GM18498 (cell line): ENCODE results near the gene TEX50.
"Not testable (repeated sequence)": the region's sequence is repeated elsewhere in the genome, so short reads cannot be mapped to it uniquely, and the experiment has no call there.

ENCODE experiments used
- ATAC-seq: cut with Tn5 transposase; IDR thresholded peaks from one replicate; pipeline ENCODE4 v1.9.1; 2021; ENCODE audit warnings: mild to moderate bottlenecking, moderate library complexity; ENCODE audit not compliant: unreplicated experiment

The TEX50 gene, protein sequence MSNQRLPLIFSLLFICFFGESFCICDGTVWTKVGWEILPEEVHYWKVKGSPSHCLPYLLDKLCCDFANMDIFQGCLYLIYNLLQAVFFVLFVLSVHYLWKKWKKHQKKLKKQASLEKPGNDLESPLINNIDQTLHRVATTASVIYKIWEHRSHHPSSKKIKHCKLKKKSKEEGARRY

DNA sequence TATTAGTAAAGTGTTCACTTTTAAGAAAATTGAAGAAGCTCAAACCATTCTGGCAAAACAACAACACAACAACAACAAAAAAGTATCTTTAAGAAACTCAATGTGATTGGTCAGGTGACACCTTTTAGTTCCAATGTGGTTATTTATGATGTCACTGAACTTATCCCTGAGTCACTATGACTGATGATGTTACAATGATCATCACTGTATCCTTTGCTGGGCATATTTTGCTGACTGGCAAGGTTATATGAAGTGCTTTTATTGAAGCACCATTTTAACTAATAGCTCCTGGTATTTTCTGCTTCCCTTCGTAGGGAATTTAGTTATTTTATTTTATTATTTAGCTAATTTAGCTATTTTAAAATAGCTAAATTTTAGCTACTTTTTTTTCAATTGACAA is at the start of gene TEX50:
Gene TEX50, plus strand, starts transcription at position 223 of the 400 bp plus-strand sequence. CDS start 184 bp downstream, outside the sequence.
- ATAC-seq: no peak

DNA sequence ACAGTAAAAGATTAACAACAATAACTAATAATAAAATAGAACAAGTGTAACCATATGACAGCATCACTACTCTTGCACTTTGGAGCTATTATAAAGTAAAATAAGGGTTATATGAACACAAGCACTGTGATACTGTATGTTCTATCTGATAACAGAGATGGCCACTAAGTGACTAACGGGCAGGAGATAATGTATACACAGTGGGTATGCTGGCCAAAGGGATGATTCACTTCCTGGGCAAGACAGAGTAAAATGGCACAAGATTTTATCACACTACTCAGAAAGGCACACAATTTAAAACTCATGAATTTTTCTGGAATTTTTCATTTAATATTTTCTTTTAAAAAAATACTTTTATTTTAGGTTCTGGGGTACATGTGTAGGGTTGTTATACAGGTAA is 44.6 kb upstream of the TEX50 start:
- ATAC-seq: no peak

DNA sequence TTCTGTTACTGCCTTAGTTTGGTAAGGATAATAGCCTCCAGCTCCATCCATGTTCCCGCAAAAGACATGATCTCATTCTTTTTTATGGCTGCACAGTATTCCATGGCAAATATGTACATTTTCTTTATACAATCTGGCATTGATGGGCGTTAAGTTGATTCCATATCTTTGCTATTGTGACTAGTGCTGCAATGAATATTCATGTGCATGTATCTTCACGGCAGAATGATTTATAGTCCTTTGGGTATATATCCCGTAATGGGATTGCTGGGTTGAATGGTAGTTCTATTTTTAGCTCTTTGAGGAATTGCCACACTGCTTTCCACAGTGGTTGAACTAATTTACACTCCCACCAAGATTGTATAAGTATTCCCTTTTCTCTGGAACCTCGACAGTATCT is 44.0 kb upstream of the TEX50 start:
- ATAC-seq: not testable (repeated sequence)

DNA sequence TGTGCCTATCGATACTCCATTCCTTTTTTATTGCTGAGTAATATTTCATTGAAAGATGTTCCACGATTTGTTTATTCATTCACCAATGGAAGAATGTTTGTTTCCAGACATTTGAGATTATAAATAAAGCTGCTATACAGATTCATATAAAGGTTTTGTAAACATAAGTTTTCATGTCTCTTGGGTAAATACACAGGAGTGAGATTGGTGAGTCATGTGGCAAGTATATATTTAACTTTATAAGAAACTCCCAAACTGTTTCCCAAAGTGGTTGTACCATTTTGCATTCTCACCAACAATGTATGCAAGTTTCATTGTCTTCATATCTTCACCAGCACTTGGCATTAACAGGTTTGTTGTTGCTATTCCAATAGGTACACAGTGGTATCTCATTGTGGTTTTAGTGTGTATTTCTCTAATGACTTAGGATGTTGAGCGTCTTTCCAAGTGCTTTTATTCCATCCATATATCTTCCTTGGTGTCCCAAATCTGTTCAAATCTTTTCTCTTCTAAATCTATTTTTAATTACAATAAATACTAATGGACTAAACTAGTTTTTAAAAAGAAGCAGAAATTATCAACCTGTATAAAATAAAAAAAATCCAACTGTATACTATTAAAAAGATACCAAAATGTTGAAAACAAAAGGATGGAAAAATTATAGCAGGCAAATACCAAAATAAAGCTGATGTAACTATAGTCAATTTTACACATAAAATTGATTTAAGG is 38.9 kb upstream of the TEX50 start:
- ATAC-seq: no peak

DNA sequence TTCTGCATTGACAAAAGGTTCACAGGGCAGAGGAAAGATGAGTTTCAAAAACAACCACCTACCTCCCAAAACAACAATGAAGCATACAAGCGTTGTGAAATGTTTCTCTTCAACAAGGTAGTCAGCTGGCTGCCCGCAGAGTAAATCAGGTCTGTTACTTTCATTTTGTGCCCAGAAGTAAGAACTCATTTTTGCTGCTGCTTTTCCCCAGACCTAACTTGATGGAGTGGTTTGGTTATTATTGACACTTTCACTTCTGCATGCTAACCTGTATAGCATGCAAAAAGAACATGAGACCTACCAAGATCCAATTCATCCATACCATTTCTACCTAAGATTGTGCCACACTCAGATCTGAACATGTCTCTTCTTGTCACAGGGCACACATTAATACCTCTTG is 33.5 kb upstream of the TEX50 start:
- no peak for ATAC-seq

DNA sequence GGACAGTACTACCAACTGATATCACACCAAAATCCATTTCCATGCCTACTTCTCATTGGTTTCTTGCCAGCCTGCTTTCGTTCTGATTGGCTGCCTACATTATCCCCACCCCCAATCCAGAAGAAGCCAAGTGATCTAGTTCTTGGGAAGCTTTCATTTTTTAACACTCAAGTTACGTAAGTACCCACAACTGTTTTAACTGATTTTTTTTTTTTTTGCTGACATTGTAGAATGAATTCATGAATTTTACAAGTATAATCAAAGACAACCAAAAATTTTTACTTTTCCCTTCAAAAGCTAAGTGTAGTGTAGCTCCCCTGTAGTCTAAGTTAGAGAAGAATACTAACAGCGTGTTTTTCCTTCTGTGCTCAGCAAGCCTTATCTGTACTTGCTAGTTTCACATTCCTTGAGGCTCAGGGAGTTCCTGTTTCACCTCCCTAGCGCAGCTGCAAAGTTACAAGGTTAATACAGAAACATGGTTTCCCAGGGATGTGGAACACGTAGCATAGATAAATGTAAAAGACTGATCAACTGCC is 32.0 kb upstream of the TEX50 start, which contains the start of gene SLC9C2:
Gene SLC9C2, minus strand, starts transcription at position 17 of the 536 bp plus-strand sequence. CDS start 1,296 bp downstream, outside the sequence.
- ATAC-seq: no peak

DNA sequence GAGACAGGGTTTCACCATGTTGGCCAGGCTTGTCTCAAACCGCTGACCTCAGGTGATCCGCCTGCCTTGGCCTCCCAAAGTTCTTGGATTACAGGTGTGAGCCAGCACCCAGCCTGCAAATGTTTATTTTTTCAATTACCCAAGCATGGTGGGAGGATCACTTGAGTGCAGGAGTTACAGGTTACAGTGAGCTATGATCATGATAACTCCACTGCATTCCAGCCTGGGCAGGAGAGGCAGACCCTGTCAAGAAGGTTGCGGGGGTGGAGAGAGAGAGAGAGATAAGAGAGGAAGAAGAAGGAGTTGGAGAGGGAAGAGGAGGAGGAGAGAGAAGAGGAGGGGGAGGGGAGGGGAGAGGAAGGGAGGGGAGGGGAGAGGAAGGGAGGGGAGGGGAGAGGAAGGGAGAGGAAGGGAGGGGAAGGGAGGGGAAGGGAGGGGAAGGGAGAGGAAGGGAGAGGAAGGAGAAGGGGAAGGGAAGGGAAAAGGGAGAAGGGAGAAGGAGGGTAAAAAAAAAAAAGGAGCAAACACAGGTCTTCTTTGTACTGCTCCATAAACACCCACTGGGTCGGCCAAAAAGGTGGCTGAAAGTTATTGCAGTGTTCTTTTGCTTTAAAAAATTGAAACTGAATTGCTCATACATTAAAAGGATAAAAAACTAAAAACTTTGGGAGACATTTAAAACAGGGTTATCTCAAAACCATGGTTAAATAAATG is 26.5 kb upstream of the TEX50 start:
- ATAC-seq: no peak

DNA sequence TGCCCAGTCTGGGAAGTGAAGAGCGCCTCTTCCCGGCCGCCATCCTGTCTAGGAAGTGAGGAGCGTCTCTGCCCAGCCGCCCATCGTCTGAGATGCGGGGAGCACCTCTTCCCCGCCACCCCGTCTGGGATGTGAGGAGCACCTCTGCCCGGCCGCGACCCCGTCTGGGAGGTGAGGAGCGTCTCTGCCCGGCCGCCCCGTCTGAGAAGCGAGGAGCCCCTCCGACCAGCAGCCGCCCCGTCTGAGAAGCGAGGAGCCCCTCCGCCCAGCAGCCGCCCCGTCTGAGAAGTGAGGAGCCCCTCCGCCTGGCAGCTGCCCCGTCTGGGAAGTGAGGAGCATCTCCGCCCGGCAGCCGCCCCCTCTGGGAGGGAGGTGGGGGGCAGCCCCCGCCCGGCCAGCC is 22.1 kb upstream of the TEX50 start:
- not testable (repeated sequence) for ATAC-seq

DNA sequence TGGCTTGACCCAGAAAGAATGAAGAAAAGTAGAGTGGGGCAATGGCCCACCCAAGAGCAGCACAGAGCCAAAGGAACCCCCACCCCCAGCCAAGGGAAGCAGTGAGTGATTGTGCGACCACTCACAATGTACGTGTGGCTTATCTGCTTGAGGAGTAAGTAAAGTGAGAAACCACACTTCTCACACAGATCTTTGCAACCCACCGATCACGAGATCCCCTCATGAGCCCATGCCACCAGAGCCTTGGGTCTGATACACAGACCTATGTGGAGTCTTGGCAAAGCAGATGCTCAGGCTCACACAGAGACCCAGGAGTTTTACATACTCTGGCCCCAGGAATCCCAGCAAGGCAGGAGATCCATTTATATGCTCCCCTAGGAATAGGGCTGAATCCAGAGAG is 18.3 kb upstream of the TEX50 start:
- ATAC-seq: no peak

DNA sequence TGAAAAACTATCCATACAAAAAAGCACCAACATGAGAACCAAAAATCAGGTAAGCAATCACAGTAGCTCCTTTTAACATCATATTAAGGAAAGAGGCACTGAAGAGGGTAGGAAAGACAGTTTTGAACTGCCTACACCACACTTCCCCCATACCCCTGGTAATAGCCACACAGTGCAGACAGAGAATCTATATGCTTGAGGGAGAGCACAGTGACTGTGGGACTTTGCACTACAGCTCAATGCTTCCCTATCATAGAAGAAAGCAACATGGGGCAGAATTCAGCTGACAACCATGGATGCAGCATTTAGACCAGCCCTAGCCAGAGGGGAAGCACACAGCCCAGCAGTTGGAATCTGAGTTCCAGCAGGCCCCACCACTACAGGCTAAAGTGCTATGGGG is 7.9 kb upstream of the TEX50 start:
- no peak for ATAC-seq

DNA sequence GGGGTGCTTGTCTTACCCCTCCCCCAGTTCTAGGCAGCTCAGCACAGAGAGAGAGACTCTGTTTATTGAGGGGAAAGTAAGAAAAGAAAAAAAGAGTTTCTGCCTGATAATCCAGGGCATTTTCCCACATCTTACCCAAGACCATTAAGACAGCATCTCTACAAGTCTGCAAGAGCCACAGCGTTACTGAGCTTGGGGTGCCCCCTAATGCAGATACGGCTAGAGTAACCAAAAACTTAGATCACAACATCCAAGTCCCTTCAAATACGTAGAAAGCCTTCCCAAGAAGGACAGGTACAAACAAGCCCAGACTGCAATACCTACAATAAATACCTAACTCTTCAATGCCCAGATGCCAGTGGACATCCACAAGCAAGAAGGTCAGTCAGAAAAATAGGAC is 6.2 kb upstream of the TEX50 start:
- ATAC-seq: no peak

DNA sequence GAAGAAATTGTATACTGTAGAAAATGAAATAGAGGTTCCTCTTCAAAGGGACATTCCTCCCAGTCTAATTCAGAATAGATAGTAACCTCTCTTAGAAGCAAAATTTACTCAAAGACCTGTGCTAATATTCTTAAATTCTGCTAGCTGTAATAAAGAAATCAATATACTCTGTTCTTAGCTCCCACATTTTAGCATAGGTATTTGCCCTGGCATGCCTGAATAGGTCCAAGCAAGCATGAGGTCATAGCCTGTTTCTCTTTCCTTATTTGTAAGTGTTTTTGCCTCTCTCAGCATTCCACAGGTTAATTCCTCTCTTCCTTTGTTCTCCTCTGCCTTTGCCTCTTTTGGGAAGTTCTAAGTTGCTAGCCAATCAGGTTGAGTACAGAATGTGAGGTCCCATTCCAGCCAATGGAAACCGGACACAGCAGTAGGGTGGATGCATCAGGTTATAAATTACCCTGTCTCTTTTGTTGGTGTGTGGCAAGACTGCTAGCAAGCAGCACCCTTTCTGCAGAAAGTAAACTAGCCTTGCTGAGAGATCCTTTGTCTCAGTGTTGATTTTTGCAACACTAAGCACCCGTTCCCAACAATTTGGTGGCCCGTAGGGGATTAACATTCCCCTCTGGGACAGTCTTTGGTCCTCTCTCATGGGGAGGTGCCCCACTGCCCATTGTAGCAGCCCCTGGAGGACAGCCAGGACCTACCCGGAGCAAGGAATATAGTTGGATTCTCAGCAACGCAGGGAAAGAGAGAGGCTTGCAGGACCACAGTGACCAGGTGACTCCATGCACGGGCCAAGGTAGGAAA is 2.3 kb downstream of the TEX50 start:
- not testable (repeated sequence) for ATAC-seq

DNA sequence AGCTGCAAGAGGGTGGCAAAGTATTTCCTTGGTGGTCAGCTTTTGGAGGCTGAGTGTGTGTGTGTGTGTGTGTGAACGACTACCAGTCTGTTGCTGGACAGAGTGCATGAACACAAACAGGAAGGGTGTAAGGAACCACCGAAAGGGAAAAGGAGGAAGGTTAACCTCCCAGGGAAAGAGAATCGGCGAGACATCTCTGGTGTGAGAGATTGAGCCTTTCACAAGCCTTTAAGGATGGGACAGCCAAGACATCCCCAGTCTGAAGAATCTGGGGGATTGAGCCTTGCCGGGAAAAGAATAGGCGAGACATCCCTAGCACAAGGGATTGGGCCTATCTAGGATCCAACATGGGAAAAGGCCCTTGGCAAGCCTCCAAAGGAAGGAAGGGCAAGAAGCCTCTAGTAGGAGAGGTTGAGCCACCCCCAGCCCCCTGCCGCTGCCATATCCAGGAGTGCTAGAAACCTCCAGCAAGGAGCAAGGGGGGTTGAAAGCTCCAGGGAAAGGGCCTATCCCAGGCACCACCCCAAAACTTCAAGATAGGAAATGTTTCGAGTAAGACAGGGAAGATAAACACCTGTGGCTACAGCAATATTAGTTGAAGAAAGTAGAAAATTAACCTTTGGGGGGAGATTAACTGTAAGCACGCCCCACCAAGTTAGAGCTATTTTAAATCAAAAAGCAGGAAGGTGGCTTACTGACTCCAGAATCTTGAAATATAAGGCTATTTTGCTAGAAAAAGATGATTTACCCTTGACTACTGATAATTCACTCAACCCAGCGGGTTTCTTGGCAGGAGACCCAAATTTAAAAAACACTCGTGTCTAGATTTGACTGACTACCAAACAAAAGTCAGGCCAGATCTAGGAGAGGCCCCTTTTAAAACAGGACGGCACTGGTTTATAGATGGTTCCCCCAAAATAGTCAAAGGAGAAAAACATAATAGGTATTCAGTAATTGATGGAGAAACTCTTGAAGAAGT is 3.2 kb downstream of the TEX50 start:
- no peak for ATAC-seq

DNA sequence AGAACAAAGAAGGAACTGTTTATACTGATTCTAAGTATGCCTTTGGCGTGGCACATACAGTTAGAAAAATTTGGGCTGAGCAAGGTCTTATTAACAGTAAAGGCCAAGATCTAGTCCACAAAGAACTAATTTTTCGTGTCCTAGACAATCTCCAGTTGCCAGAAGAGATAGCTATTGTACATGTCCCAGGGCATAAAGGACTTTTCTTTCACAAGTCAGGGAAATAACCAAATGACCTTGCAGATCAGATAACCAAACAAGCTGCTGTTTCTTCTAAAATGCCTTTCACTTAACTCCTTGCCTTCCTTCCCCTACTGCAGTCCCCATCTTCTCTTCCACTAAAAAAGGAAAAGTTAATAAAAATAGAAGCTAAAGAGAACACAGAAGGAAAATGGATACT is 4.0 kb downstream of the TEX50 start:
- ATAC-seq: no peak

DNA sequence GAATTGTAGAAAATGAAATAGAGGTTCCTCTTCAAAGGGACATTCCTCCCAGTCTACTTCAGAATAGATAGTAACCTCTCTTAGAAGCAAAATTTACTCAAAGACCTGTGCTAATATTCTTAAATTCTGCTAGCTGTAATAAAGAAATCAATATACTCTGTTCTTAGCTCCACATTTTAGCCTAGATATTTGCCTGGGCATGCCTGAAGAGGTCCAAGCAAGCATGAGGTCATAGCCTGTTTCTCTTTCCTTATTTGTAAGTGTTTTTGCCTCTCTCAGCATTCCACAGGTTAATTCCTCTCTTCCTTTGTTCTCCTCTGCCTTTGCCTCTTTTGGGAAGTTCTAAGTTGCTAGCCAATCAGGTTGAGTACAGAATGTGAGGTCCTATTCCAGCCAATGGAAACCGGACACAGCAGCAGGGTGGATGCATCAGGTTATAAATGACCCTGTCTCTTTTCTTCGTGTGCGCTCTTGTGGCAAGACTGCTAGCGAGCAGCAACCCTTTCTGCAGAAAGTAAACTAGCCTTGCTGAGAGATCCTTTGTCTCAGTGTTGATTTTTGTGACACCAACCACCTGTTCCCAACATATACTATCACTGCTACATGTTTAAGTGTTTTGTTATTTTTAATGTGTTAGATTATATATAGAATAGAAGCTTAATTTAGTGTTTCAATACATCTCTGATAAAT is 7.5 kb downstream of the TEX50 start:
- ATAC-seq: not testable (repeated sequence)

DNA sequence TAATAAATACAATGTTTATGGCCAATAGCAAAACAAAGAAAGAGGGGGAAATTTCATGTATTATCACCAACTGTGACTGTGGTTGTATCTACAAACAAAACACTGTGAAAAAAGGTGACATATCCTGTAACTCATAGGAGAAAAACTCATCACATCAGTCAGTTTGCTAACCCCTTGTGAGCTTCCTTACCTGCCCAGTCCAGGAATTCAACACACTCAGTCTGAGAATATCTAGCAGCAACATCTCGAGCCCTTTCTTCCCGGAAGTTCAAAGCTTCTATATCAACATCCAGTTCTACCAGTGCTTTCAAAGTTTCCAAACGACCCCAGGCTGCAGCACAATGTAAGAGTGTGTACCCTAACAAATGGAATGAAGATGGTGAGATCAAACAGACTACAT is 11.5 kb downstream of the TEX50 start:
- ATAC-seq: no peak

DNA sequence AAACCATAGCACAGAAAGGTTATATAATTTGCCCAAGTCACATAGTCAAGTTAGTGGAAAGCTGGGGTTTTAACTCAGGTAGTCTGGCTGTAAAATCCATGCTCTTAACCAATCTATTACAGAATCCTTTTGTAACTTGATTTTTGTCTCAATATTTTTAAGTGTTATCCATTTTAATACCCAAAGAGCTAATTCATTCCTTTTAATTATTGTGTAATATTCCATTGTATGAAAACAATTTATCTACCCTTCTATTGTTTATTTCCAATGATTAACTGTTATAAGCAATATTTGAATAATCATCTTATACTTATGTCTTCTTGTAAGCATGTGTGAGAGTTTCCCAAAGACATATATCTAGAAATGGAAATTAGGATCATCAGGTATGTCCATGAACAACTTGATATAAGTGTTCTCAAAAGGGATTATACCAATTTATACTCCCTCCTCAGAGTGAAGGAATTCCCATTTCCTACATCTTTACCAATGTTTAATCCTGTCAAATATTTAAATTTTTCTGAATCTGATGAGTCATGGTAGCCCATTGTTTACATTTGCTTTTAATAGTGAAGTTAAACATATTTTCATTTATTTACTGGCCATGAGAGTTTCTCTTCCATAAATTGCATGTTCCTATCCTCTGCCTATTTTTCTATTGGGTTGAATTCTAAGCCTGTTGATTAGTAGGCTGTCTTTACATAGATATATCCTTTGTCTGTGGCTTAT is 13.9 kb downstream of the TEX50 start:
- ATAC-seq: no peak

DNA sequence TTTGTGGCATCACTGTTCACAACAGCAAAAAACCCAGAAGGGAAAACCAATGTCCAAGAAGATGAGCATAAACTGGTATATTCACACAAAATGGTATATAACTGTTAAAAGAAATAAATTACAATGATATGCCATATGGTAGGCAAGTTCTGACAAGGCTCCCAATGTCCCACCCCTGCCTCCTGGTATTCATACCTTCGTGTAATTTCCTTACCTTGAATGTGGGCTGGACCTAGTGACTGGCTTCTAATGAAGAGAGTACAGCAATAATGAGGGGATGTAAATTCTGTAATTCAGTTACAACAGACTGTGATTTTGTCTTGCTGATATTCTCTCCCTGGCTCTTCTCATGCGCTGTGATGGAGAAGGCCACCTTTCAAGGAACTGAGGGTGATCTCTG is 25.2 kb downstream of the TEX50 start:
- ATAC-seq: no peak
